Testis (tissue), 3 donors: ENCODE data around the gene ZNF597. TPM values are rescaled to one million over a fixed set of nuclear protein-coding genes. Genes with fewer than 3 reads are reported as not detected.

ENCODE experiments used
- DNase-seq: peaks from one replicate; pipeline ENCODE4 v3.0.0-alpha.2; 2019
- H3K27ac ChIP-seq, 2 donors: fragments of 200-600 bp; sonication (generic); one replicate each; pipeline ENCODE4 v1.5.1; 2019
- H3K27me3 ChIP-seq: fragments of 200-600 bp; sonication (generic); one replicate; pipeline ENCODE4 v1.5.1; 2019
- H3K36me3 ChIP-seq: fragments of 200-600 bp; sonication (generic); one replicate; pipeline ENCODE4 v1.5.1; 2017; ENCODE audit warnings: low read depth; ENCODE audit errors: missing control alignments
- H3K4me1 ChIP-seq: fragments of 200-600 bp; sonication (generic); one replicate; pipeline ENCODE4 v1.5.1; 2019
- H3K4me3 ChIP-seq, 2 donors: fragments of 200-600 bp; sonication (generic); one replicate each; pipeline ENCODE4 v1.5.1; 2017 to 2019
- H3K9me3 ChIP-seq: fragments of 200-600 bp; sonication (generic); one replicate; pipeline ENCODE4 v1.5.1; 2017
- CTCF ChIP-seq, 3 experiments: fragments of 450-650 bp in 2 of 3; fragments of 200-600 bp in 1 of 3; sonication (generic) in 1 of 3; IDR thresholded peaks; one replicate each; pipeline ENCODE4 v1.5.1; 2016 to 2019; ENCODE audit warnings: antibody characterized with exemption in 3 of 3, mild to moderate bottlenecking in 2 of 3, moderate library complexity in 1 of 3
- POLR2A ChIP-seq: fragments of 450-650 bp; IDR thresholded peaks from one replicate; pipeline ENCODE4 v1.6.1; 2017; ENCODE audit warnings: antibody characterized with exemption, mild to moderate bottlenecking, moderate library complexity
- WGBS, 2 donors: methylation state at CpG; one replicate each; pipeline ENCODE4 v1.1.5; 2018; 5-methylcytosine and 5-hydroxymethylcytosine counted together
- intact Hi-C: fragments of 100-400 bp; cut with DNase I; formaldehyde crosslinking; loops from one replicate; pipeline ENCODE4 v1.15.1; 2023; ENCODE audit warnings: low total_unique reads
- microRNA-seq, 2 donors: library from miRNA; unstranded; fragments of <30 nt; microRNA quantifications; one replicate each; pipeline ENCODE4, GENCODE V29; 2016; ENCODE audit warnings: borderline number of aligned reads in 2 of 2, borderline replicate concordance in 1 of 2
- polyA plus RNA-seq: library from polyadenylated mRNA; stranded (reverse); fragments of 350-450 nt; fragmentation: Illumina TruSeq; extraction: RNeasy Lipid Tissue Mini Kit (QIAGEN cat#74804); gene quantifications from one replicate; pipeline ENCODE4 v1.2.3, GENCODE V29; 2014; ENCODE audit warnings: low read depth, low replicate concordance; ENCODE audit not compliant: insufficient read depth
- small RNA-seq, 2 donors: library from RNA; depleted of rRNA; stranded (forward); fragments of <200 nt; gene quantifications; one replicate each; pipeline ENCODE3, GENCODE V24; 2016
- total RNA-seq, 2 donors: library from RNA; depleted of rRNA; stranded (reverse); fragments of >200 nt; gene quantifications; one replicate each; pipeline ENCODE4 v1.2.3, GENCODE V29; 2016

ZNF597 gene
- total and polyA plus RNA-seq, 3 donors from 2014 or later: 6.9 to 11.0 (median 9.1) TPM

GRCh38 chr16:3400446-3400778 is 42.9 kb downstream of the ZNF597 start:
- TF ChIP-seq CTCF (IDR thresholded peaks at IDR 0.05): no peak
- H3K27ac ChIP-seq: peak overlapping the region; percentile 71 to 84
- H3K36me3 ChIP-seq: no peaks in the 10 kb centered on the region
- no peaks in the 10 kb centered on the region for H3K9me3 ChIP-seq
- intact Hi-C loops: no loop called here
- DNase-seq: no peak
- 1 to 3% methylated on average over 5 to 17 of the region's 18 CpGs for WGBS, 2 donors
- no peaks in the 10 kb centered on the region for H3K27me3 ChIP-seq
- peak overlapping the region; percentile 82 to 98 for H3K4me3 ChIP-seq
- H3K4me1 ChIP-seq: peaks cover 12% of the 10 kb centered on the region

- Histone ChIP-seq H3K9me3 (no peaks in the 10 kb centered on the region), H3K4me3 (no peak overlapping the region), H3K36me3 (no peaks in the 10 kb centered on the region), H3K4me1 (no peaks in the 10 kb centered on the region), H3K27ac (no peak overlapping the region), H3K27me3 (no peaks in the 10 kb centered on the region)
- WGBS, 2 donors: 80 to 86% methylated on average over 9 of the region's 9 CpGs
- DNase-seq: no peak
- no peak for TF ChIP-seq POLR2A
- TF ChIP-seq CTCF (IDR thresholded peaks at IDR 0.05): no peak
- intact Hi-C loops: loop anchor here (10.0 kb wide), 1 partner anchor 75 kb away; no protein-coding TSS in a partner anchor
Measured at GRCh38 chr16:3389663-3390338, 53.5 kb downstream of the ZNF597 start.

- H3K27me3 ChIP-seq: no peaks in the 10 kb centered on the region
- intact Hi-C loops: loop anchor here (10.0 kb wide), 1 partner anchor 74 kb away; no protein-coding TSS in a partner anchor
- DNase-seq: no peak
- no peaks in the 10 kb centered on the region for H3K4me1 ChIP-seq
- no peak overlapping the region for H3K4me3 ChIP-seq
- TF ChIP-seq POLR2A (no peak), CTCF (IDR thresholded peaks at IDR 0.05) (no peak)
- WGBS, 2 donors: 93 to 95% methylated on average over 6 of the region's 6 CpGs
- H3K27ac ChIP-seq: no peak overlapping the region
- no peaks in the 10 kb centered on the region for H3K36me3 ChIP-seq
- H3K9me3 ChIP-seq: peaks cover 5% of the 10 kb centered on the region
Measured at GRCh38 chr16:3388325-3388724, 55.0 kb downstream of the ZNF597 start.

GRCh38 chr16:3383045-3383448 is 60.3 kb downstream of the ZNF597 start:
- TF ChIP-seq CTCF (IDR thresholded peaks at IDR 0.05) (no peak), POLR2A (no peak)

More at GRCh38 chr16:3383045-3383448, 60.3 kb downstream of the ZNF597 start:
- H3K27ac ChIP-seq: no peak overlapping the region
- H3K4me3 ChIP-seq: no peak overlapping the region
- intact Hi-C loops: loop anchor here (10.0 kb wide), 1 partner anchor 68 kb away; no protein-coding TSS in a partner anchor
- H3K9me3 ChIP-seq: peaks cover 8% of the 10 kb centered on the region
- H3K36me3 ChIP-seq: no peaks in the 10 kb centered on the region
- H3K27me3 ChIP-seq: no peaks in the 10 kb centered on the region
- 96 to 99% methylated on average over 10 of the region's 10 CpGs for WGBS, 2 donors
- DNase-seq: no peak
- H3K4me1 ChIP-seq: no peaks in the 10 kb centered on the region

Small RNA genes within 50 kb of the gene (microRNA-seq; reads per million reads assigned to microRNA genes)
- 0 to 0.69 reads per million in 2 donors for gene MIR6126

Small RNA genes within 50 kb of the gene (small RNA-seq; reads per million reads assigned to genes)
- gene MIR6126: 0 reads per million in 2 donors

Other genes starting within 250 kb of the ZNF597 start
- gene ZNF200, start 208.3 kb downstream of the ZNF597 start, total RNA-seq: 10 to 100 TPM; 45.2 to 48.3 TPM
- 41.9 TPM for gene ZNF200, start 208.3 kb downstream of the ZNF597 start, polyA plus RNA-seq
- 1 to 10 TPM; 5.2 to 5.7 TPM for gene MEFV, start 186.9 kb downstream of the ZNF597 start, total RNA-seq
- 2.6 TPM for gene MEFV, start 186.9 kb downstream of the ZNF597 start, polyA plus RNA-seq
- 10 to 100 TPM; 47.3 to 58.3 TPM for gene ZNF263, start 160.0 kb downstream of the ZNF597 start, total RNA-seq
- gene ZNF263, start 160.0 kb downstream of the ZNF597 start, polyA plus RNA-seq: 44.7 TPM
- 10 to 100 TPM; 17.5 to 22.6 TPM for gene TIGD7, start 138.1 kb downstream of the ZNF597 start, total RNA-seq
- gene TIGD7, start 138.1 kb downstream of the ZNF597 start, polyA plus RNA-seq: 12.7 TPM
- gene ZNF75A, start 138.0 kb downstream of the ZNF597 start, total RNA-seq: 10 to 100 TPM; 50.9 to 66.3 TPM
- 29.5 TPM for gene ZNF75A, start 138.0 kb downstream of the ZNF597 start, polyA plus RNA-seq
- gene OR2C1, start 87.6 kb downstream of the ZNF597 start, total RNA-seq: under 1 TPM; 0.39 to 0.68 TPM
- gene OR2C1, start 87.6 kb downstream of the ZNF597 start, polyA plus RNA-seq: 0.30 TPM
- 10 to 100 TPM; 13.4 to 19.1 TPM for gene ZSCAN32, start 42.5 kb downstream of the ZNF597 start, total RNA-seq
- 21.0 TPM for gene ZSCAN32, start 42.5 kb downstream of the ZNF597 start, polyA plus RNA-seq
- 10 to 100 TPM; 18.3 to 23.2 TPM for gene ZNF174, start 42.3 kb downstream of the ZNF597 start, total RNA-seq
- 19.2 TPM for gene ZNF174, start 42.3 kb downstream of the ZNF597 start, polyA plus RNA-seq
- 100 to 1,000 TPM in 1 of 2 donors, 10 to 100 TPM in 1; 99.2 to 120 TPM for gene NAA60, start 176 bp upstream of the ZNF597 start, total RNA-seq
- gene NAA60, start 176 bp upstream of the ZNF597 start, polyA plus RNA-seq: 61.8 TPM
- gene C16orf90, start 52.0 kb upstream of the ZNF597 start, total RNA-seq: 10 to 100 TPM; 14.2 to 33.8 TPM
- 52.1 TPM for gene C16orf90, start 52.0 kb upstream of the ZNF597 start, polyA plus RNA-seq
- gene CLUAP1, start 57.5 kb upstream of the ZNF597 start, total RNA-seq: 10 to 100 TPM; 45.2 to 59.5 TPM
- gene CLUAP1, start 57.5 kb upstream of the ZNF597 start, polyA plus RNA-seq: 95.7 TPM
- 1 to 10 TPM; 1.9 to 3.0 TPM for gene NLRC3, start 133.9 kb upstream of the ZNF597 start, total RNA-seq
- 0.76 TPM for gene NLRC3, start 133.9 kb upstream of the ZNF597 start, polyA plus RNA-seq
- gene SLX4, start 168.1 kb upstream of the ZNF597 start, total RNA-seq: 10 to 100 TPM; 28.0 to 41.3 TPM
- gene SLX4, start 168.1 kb upstream of the ZNF597 start, polyA plus RNA-seq: 25.9 TPM
- gene DNASE1, start 211.2 kb upstream of the ZNF597 start, total RNA-seq: 10 to 100 TPM; 54.0 to 54.5 TPM
- 25.9 TPM for gene DNASE1, start 211.2 kb upstream of the ZNF597 start, polyA plus RNA-seq